Neural cell (in vitro differentiated cells): ENCODE results near the gene MGAT5B. TPM values are rescaled to one million over a fixed set of nuclear protein-coding genes. Genes with fewer than 3 reads are reported as not detected.

ENCODE experiments used
- H2AFZ ChIP-seq: fragments of 200-600, 300-800 bp; sonication (generic), shearing (Covaris generic); 2 replicates; pipeline ENCODE4 v1.6.0; 2014; ENCODE audit warnings: low read depth, mild to moderate bottlenecking, antibody characterized with exemption, low read length, moderate library complexity
- H3F3A ChIP-seq: fragments of 200-600 bp; shearing (Covaris generic); 2 replicates; pipeline ENCODE4 v1.6.1; 2016; ENCODE audit warnings: mild to moderate bottlenecking, moderate library complexity, mixed read lengths, antibody characterized with exemption, low read length; ENCODE audit not compliant: insufficient read depth, poor library complexity, severe bottlenecking
- H3K27ac ChIP-seq: fragments of 200-600, 300-800 bp; sonication (generic), shearing (Covaris generic); 2 replicates; pipeline ENCODE4 v1.5.1; 2014; ENCODE audit warnings: mild to moderate bottlenecking, low read length, moderate library complexity
- H3K27me3 ChIP-seq: fragments of 300-800, 200-600 bp; sonication (generic), shearing (Covaris generic); 2 replicates; pipeline ENCODE4 v1.6.0; 2014; ENCODE audit warnings: mild to moderate bottlenecking, low read depth, low read length, moderate library complexity; ENCODE audit not compliant: insufficient read depth
- H3K36me3 ChIP-seq: fragments of 300-800, 200-600 bp; sonication (generic), shearing (Covaris generic); 2 replicates; pipeline ENCODE4 v1.5.1; 2014; ENCODE audit warnings: mild to moderate bottlenecking, antibody characterized with exemption, low read length, moderate library complexity; ENCODE audit not compliant: insufficient read depth
- H3K4me2 ChIP-seq: fragments of 300-800, 200-600 bp; sonication (generic), shearing (Covaris generic); 2 replicates; pipeline ENCODE4 v1.6.0; 2014; ENCODE audit warnings: mild to moderate bottlenecking, low read length
- H3K4me3 ChIP-seq: fragments of 300-800, 200-600 bp; sonication (generic), shearing (Covaris generic); 2 replicates; pipeline ENCODE4 v1.5.1; 2014; ENCODE audit warnings: mild to moderate bottlenecking, low read length, moderate library complexity
- H3K79me2 ChIP-seq: fragments of 200-600 bp; shearing (Covaris generic); replicated peaks from 2 replicates; pipeline ENCODE4 v1.6.0; 2014; ENCODE audit warnings: mild to moderate bottlenecking, low read length, moderate library complexity; ENCODE audit not compliant: insufficient read depth
- H3K9ac ChIP-seq: fragments of 300-800, 200-600 bp; sonication (generic), shearing (Covaris generic); 2 replicates; pipeline ENCODE4 v1.6.1; 2016; ENCODE audit warnings: mild to moderate bottlenecking, low read length, mixed read lengths
- H3K9me2 ChIP-seq: fragments of 200-600 bp; shearing (Covaris generic); 2 replicates; pipeline ENCODE4 v1.6.1; 2016; ENCODE audit warnings: mild to moderate bottlenecking, low read length, mixed read lengths; ENCODE audit not compliant: insufficient read depth
- H3K9me3 ChIP-seq: fragments of 200-600, 300-800 bp; sonication (generic), shearing (Covaris generic); 2 replicates; pipeline ENCODE4 v1.6.1; 2016; ENCODE audit warnings: mild to moderate bottlenecking, mixed run types, low read length, moderate library complexity, mixed read lengths
- H4K20me1 ChIP-seq: fragments of 200-600 bp; shearing (Covaris generic); 2 replicates; pipeline ENCODE4 v1.6.1; 2016; ENCODE audit warnings: mild to moderate bottlenecking, mixed run types; ENCODE audit not compliant: insufficient read depth
- EP300 ChIP-seq: fragments of 450-650 bp; conservative IDR thresholded peaks from 2 replicates; pipeline ENCODE4 v1.6.1; 2014; ENCODE audit warnings: antibody characterized with exemption, mild to moderate bottlenecking, moderate library complexity; ENCODE audit not compliant: poor library complexity, severe bottlenecking
- EZH2 ChIP-seq: fragments of 200-600, 300-800 bp; shearing (Covaris generic), sonication (generic); IDR thresholded peaks from 2 replicates; pipeline ENCODE4 v1.6.1; 2014; ENCODE audit warnings: antibody characterized with exemption, low read length, borderline replicate concordance, mild to moderate bottlenecking; ENCODE audit not compliant: insufficient read depth, poor library complexity, severe bottlenecking
- MXI1 ChIP-seq: fragments of 450-650 bp; conservative IDR thresholded peaks from 2 replicates; pipeline ENCODE4 v1.6.1; 2014; ENCODE audit warnings: antibody characterized with exemption, mild to moderate bottlenecking; ENCODE audit not compliant: poor library complexity, severe bottlenecking
- POLR2AphosphoS5 ChIP-seq: IDR thresholded peaks from 2 replicates; pipeline ENCODE4 v1.6.1; 2012
- RAD21 ChIP-seq: fragments of 450-650 bp; conservative IDR thresholded peaks from 2 replicates; pipeline ENCODE4 v1.6.1; 2014; ENCODE audit warnings: antibody characterized with exemption, mild to moderate bottlenecking, moderate library complexity
- SMC3 ChIP-seq: fragments of 450-650 bp; conservative IDR thresholded peaks from 2 replicates; pipeline ENCODE4 v1.6.1; 2014; ENCODE audit warnings: antibody characterized with exemption, mild to moderate bottlenecking, moderate library complexity; ENCODE audit not compliant: poor library complexity
- TAF1 ChIP-seq: IDR thresholded peaks from 2 replicates; pipeline ENCODE4 v1.6.1; 2012; ENCODE audit warnings: low read depth
- polyA plus RNA-seq: library from polyadenylated mRNA; depleted of rRNA; stranded (reverse); fragments of >200 nt; gene quantifications from 2 replicates; pipeline ENCODE4 v1.2.3, GENCODE V29; 2014
- TF ChIP-seq, protein P1 (sequence below): IDR thresholded peaks from 2 replicates; pipeline ENCODE4 v1.6.1; 2012; ENCODE audit warnings: borderline replicate concordance
- TF ChIP-seq, protein P2 (sequence below): fragments of 450-650 bp; IDR thresholded peaks from 2 replicates; pipeline ENCODE4 v1.5.1; 2014; ENCODE audit warnings: antibody characterized with exemption, mild to moderate bottlenecking, moderate library complexity; ENCODE audit not compliant: poor library complexity, severe bottlenecking

Gene MGAT5B
- polyA plus RNA-seq, 1 donor from 2014 or later = 8.8 TPM

DNA sequence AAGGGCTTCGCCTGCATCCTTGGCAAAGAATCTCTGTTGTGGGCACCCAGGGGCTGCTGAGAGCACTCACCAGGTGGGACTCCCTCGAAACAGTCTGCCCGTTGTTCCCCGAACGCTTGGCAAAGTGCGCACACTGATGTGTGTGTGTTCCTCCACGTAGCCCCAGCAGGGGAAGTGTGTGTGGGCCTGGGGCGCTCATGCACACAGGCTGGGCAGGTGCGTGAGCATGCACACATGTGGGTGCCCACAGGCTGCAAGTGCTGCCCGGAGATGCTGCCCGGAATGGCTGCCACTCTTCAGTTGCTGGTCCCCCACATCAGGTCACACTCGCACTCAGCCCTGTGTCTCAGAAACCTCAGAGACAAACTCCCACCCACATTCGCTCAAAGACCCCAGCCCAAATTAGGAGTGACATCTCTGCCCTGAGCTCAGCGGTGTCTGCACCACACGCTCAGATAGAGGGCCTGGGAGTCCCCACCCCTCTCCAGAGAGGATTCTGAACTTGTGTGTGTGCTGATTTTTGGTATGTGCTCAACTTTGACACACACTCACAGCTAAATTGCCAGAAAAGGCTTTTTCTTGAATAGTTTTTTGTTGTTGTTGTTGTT, 119.4 kb downstream of the MGAT5B start:
- H3F3A ChIP-seq = no peaks in the 10 kb centered on the region
- H3K36me3 ChIP-seq = no peaks in the 10 kb centered on the region
- H3K9ac ChIP-seq = no peak overlapping the region
- no peaks in the 10 kb centered on the region for H3K9me2 ChIP-seq
- H3K79me2 ChIP-seq = no peaks in the 10 kb centered on the region
- H3K27ac ChIP-seq = no peak overlapping the region
- no peaks in the 10 kb centered on the region for H3K27me3 ChIP-seq
- H3K9me3 ChIP-seq = no peaks in the 10 kb centered on the region
- no peaks in the 10 kb centered on the region for H4K20me1 ChIP-seq
- TF ChIP-seq, protein P1, sequence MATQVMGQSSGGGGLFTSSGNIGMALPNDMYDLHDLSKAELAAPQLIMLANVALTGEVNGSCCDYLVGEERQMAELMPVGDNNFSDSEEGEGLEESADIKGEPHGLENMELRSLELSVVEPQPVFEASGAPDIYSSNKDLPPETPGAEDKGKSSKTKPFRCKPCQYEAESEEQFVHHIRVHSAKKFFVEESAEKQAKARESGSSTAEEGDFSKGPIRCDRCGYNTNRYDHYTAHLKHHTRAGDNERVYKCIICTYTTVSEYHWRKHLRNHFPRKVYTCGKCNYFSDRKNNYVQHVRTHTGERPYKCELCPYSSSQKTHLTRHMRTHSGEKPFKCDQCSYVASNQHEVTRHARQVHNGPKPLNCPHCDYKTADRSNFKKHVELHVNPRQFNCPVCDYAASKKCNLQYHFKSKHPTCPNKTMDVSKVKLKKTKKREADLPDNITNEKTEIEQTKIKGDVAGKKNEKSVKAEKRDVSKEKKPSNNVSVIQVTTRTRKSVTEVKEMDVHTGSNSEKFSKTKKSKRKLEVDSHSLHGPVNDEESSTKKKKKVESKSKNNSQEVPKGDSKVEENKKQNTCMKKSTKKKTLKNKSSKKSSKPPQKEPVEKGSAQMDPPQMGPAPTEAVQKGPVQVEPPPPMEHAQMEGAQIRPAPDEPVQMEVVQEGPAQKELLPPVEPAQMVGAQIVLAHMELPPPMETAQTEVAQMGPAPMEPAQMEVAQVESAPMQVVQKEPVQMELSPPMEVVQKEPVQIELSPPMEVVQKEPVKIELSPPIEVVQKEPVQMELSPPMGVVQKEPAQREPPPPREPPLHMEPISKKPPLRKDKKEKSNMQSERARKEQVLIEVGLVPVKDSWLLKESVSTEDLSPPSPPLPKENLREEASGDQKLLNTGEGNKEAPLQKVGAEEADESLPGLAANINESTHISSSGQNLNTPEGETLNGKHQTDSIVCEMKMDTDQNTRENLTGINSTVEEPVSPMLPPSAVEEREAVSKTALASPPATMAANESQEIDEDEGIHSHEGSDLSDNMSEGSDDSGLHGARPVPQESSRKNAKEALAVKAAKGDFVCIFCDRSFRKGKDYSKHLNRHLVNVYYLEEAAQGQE = no peak
- TF ChIP-seq, protein P2, sequence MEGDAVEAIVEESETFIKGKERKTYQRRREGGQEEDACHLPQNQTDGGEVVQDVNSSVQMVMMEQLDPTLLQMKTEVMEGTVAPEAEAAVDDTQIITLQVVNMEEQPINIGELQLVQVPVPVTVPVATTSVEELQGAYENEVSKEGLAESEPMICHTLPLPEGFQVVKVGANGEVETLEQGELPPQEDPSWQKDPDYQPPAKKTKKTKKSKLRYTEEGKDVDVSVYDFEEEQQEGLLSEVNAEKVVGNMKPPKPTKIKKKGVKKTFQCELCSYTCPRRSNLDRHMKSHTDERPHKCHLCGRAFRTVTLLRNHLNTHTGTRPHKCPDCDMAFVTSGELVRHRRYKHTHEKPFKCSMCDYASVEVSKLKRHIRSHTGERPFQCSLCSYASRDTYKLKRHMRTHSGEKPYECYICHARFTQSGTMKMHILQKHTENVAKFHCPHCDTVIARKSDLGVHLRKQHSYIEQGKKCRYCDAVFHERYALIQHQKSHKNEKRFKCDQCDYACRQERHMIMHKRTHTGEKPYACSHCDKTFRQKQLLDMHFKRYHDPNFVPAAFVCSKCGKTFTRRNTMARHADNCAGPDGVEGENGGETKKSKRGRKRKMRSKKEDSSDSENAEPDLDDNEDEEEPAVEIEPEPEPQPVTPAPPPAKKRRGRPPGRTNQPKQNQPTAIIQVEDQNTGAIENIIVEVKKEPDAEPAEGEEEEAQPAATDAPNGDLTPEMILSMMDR = no peak
- TF ChIP-seq RAD21 (no peak), TAF1 (no peak), EZH2 (no peak), MXI1 (no peak), POLR2AphosphoS5 (no peak)
- no peak overlapping the region for H3K4me2 ChIP-seq
- H3K4me3 ChIP-seq = no peak overlapping the region
- H2AFZ ChIP-seq = no peak overlapping the region

- Histone ChIP-seq H3K9me3 (no peaks in the 10 kb centered on the region), H3K27me3 (no peaks in the 10 kb centered on the region), H3K4me3 (no peak overlapping the region), H3K4me2 (no peak overlapping the region), H2AFZ (no peak overlapping the region), H4K20me1 (no peaks in the 10 kb centered on the region), H3F3A (no peaks in the 10 kb centered on the region), H3K9ac (no peak overlapping the region), H3K9me2 (no peaks in the 10 kb centered on the region), H3K79me2 (no peaks in the 10 kb centered on the region), H3K27ac (no peak overlapping the region), H3K36me3 (no peaks in the 10 kb centered on the region)
- TF ChIP-seq EP300 = no peak
- no peak for TF ChIP-seq MXI1
- TF ChIP-seq SMC3 = no peak
- TF ChIP-seq TAF1 = no peak
- no peak for TF ChIP-seq RAD21
- TF ChIP-seq, protein P1 = no peak
- TF ChIP-seq EZH2 = no peak
- TF ChIP-seq POLR2AphosphoS5 = no peak
- TF ChIP-seq, protein P2 = no peak
Measured at GRCh38 chr17:76988796-76989195, 120.6 kb downstream of the MGAT5B start.
